Measurements from ENCODE around the gene HSD17B2. TPM values are rescaled to one million over a fixed set of nuclear protein-coding genes. Genes with fewer than 3 reads are reported as not detected.

HSD17B2 gene
- total RNA-seq (2022; extraction: Qiagen RNA extraction), result not detected in 5 replicates

GRCh38 chr16:82034981-82035612, at the start of gene HSD17B2:
Gene HSD17B2 (plus strand): TSS chr16:82035253. CDS start chr16:82035425, 172 bp downstream.

GRCh38 chr16:82011199-82011641, 23.8 kb upstream of the HSD17B2 start, which contains the start of gene SDR42E1:
Gene SDR42E1 (minus strand): TSS chr16:82011470. CDS start chr16:82000858, 10,612 bp downstream.

Other genes with a start within 250 kb of the HSD17B2 start
- 0.84 to 2.0 TPM (median 1.2 TPM) in 5 replicates for gene SDR42E1, start 23.8 kb upstream of the HSD17B2 start, total RNA-seq (2022; extraction: Qiagen RNA extraction)
- gene MPHOSPH6, start 135.0 kb downstream of the HSD17B2 start, total RNA-seq (2022; extraction: Qiagen RNA extraction), result 27.5 to 53.1 TPM (median 30.7 TPM) in 5 replicates

All from A549 treated with CORT108297 at 1 μM for 4 hours (cell line).